GM18520 (cell line): ENCODE results near the gene DRGX.

Experiments used
- ATAC-seq: cut with Tn5 transposase; IDR thresholded peaks from one replicate; pipeline ENCODE4 v1.9.1; 2021; ENCODE audit not compliant: unreplicated experiment

Gene DRGX

GRCh38 chr10:49348593-49348992 is 47.3 kb downstream of the DRGX start:
- no peak for ATAC-seq

DNA sequence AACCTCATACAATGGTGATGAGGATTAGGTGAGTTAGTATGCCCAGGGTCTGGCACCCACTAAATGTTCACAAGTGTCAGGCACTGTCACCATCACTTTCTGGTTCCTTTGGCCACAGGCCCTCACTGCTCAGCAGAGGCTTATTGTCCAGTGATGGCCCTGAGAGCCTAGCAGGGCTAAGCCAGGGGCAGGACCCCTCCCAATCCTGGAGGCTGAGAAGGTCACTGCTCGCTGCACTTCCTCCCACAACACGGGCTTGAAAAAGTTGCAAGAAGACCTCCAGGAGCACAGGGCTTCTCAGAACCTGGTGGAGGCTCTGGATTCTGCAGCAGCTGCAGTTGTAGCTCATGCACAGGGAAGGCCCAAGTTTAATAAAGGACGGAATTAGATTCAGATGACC is 48.1 kb downstream of the DRGX start:
- no peak for ATAC-seq

DNA sequence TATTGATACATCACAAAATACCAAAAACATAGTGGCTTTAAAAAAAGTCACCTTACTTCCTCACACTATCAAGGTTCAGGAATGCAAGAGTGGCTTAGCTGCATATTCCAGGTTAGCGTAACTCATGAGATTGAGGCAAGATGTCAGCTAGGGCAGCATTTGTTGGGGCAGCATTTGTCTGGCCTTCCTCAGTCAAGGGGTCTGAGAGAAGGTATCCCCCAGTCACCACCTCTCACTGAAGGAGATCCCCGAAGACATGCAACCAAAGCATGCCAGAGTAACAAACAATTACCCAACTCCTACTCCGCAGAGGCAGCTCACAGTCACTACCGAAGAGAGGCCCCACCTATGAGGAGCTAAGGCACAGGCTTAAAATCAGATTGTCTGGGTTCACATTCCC is 48.5 kb downstream of the DRGX start:
- ATAC-seq, result no peak

DNA sequence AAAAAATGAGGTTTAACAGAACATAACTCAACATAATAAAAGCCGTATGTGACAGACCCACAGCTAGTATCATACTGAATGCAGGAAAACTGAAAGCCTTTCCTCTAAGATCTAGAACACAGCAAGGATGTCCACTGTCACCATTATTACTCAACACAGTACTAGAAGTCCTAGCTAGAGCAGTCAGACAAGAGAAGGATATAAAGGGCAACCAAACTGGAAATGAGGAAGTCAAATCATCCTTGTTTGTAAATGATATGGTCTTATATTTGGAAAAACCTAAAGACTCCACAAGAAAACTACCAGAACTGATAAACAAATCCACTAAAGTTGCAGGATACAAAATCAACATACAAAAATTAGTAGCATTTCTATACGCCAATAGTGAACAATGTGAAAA is 51.0 kb downstream of the DRGX start:
- ATAC-seq, result no peak

GRCh38 chr10:49338604-49339003 is 57.3 kb downstream of the DRGX start:
- no peak for ATAC-seq

DNA sequence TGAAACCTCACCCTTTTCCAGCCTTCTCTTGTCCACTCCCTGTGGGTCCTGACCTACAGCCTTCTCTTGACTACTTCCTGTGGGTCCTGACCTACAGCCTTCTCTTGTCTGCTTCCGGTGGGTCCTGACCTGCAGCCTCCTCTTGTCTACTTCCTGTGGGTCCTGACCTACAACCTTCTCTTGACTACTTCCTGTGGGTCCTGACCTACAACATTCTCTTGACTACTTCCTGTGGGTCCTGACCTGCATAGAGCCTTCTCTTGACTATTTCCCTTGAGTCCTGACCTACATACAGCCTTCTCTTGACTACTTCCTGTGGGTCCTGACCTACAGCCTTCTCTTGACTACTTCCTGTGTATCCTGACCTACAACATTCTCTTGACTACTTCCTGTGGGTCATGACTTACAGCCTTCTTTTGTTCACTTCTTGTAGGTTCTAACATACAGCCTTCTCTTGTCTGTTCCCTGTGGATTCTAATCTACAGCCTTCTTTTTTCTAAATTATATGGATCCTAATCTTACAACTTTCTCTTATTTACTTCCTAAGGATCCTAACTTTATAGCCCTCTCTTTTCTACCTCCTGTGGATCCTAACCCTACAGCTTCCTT is 60.4 kb downstream of the DRGX start:
- no peak for ATAC-seq

DNA sequence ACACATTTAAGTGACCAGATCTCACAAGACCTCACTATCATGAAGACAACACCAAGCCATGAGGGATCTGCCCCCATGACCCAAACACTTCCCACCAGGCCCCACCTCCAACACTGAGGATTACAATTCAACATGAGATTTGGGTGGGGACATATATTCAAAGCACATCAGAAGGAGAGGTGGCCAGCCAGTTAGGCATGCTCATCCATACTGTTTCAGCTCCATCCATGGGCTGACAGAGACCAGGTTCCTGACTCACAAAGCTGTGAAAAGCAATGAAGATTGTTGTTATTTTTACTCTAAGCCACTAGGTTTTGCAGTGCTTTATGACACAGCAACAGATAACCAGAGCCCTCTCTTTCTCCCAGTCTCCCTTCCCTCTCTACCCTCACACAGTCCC is 60.9 kb downstream of the DRGX start:
- ATAC-seq, result no peak

- ATAC-seq, result no peak
Measured at GRCh38 chr10:49333192-49333591, 62.7 kb downstream of the DRGX start.

- no peak for ATAC-seq
Measured at GRCh38 chr10:49332768-49333167, 63.1 kb downstream of the DRGX start.

DNA sequence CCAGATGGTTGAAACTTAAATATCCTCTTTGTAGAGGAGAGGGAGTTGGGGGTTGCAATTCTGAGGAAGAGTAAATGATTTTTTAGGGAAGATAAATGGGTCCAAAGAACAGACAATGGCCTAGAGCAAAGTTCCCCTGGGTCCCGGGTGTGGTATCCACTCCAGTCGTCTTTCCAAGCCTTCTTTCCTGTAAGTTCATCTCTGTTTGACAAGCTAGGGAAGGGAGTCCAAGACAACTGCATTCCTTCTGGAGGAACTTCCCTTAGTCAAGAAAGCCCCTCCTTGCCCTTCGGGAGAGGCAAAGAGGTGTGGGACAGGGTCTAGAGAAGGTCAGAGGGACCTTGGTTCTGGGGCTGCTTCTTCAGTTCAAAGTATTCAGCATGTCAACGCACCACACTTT is 63.6 kb downstream of the DRGX start:
- ATAC-seq, result no peak

DNA sequence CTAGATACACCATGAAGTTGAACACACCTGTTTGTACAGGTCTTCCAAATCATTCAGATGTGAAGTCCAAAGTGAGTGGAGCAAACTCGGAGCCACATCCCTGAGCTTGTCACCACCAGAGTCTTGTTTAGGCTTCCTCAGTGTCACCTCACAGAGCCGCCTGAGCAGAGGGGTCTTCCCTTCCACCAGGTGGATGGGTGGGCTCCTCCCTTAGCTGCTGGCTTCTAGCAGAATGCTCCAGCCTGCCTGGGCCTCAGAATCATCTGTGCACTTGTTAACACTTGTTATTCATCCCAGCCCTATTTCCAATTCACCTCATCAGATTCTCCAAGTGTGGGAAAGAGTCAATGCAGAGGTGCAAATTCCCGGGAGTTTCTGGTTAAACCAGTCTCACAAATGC is 64.5 kb downstream of the DRGX start:
- no peak for ATAC-seq

- ATAC-seq, result no peak
Measured at GRCh38 chr10:49330127-49330665, 65.7 kb downstream of the DRGX start.

DNA sequence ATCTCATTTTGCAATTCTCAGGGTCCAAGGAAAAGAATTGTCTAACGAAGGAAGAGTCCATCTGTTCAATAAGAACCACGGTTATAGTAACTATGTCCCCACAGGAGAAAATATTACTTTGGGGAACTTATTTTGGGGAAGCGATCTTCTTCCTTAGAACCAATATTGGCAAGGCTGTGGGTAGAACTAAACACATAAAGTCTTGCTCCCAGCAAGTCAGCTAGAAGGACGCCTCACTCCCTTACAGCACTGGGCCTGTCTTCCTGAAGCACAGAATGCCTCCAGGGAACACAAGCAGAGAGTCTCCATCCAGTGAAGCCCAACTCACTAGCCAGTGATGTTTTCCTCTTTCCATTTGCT is 66.8 kb downstream of the DRGX start:
- ATAC-seq, result no peak

DNA sequence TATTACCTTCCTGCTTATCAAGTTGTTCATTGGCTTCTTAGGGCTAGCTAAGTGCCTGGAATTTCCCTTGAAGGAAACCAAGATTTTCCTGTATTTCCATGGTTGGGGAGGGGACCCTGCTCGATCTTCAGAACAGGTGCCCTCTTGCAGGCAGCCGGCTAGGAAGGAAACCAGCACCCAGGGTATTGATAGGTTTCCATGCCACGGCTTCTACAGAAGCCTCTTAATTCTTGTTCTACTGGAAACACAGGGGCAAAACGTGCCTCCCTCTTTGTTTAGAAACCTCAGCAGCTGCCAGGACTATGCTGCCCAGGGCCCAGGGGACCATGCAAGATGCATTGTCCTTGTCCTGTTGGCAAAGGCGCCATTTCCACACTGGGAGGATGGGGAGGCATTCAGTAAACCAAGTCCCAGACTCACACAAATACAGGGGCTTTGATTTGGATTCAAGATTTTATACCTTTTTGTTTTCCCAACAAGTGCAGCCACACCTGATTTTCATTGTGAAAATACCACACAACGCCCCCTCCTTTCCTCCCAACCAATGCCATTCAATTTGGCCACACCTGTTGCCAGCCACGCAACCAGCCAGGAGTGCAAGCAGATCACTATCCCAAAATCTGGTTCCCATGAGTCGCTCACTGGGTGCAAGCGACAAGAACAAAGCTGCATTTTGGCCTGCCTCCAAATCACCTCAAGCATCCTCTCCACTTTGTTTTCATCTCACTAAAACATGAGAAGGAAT is 67.3 kb downstream of the DRGX start:
- ATAC-seq, result no peak

GRCh38 chr10:49327036-49327813 is 68.7 kb downstream of the DRGX start:
- no peak for ATAC-seq

DNA sequence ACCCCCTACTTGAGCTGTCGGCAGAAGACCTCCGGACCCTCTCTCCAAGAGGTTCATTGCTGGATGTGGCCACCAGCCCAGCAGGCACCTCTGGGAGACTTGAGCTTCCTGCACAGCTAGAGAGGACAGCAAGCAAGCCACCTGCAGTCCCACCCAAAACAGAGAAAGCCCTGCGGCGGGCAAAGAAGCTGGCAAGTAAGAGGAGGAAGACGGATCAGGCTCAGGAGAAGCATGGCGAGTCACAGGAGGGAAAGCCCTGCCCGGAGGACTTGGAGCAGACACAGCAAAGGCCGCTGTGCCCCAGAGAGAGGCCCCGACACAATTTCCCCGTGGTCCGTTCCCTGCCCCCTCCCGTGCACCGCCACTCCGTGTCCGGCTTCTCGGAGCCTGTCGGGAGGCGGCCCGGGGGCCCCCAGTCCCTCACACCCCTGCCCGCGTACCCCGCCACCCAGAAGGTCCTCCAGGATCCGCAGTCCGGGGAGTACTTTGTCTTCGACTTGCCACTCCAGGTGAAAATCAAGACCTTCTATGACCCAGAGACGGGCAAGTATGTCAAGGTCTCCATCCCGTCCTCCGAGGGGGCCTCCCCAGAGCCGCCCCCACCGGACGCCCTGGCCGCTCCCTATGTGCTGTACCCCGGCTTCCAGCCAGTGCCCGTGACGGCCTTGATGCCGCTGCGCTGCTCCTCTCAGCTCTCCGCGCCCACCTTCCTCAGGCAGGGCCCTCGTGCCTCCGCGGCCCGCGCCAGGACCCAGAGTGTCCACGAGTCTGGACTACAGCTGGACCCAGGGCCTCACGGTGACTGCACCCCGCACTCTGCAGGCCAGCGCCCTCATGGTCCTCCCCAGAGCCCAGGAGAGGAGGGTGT is 69.7 kb downstream of the DRGX start:
- ATAC-seq, result no peak

DNA sequence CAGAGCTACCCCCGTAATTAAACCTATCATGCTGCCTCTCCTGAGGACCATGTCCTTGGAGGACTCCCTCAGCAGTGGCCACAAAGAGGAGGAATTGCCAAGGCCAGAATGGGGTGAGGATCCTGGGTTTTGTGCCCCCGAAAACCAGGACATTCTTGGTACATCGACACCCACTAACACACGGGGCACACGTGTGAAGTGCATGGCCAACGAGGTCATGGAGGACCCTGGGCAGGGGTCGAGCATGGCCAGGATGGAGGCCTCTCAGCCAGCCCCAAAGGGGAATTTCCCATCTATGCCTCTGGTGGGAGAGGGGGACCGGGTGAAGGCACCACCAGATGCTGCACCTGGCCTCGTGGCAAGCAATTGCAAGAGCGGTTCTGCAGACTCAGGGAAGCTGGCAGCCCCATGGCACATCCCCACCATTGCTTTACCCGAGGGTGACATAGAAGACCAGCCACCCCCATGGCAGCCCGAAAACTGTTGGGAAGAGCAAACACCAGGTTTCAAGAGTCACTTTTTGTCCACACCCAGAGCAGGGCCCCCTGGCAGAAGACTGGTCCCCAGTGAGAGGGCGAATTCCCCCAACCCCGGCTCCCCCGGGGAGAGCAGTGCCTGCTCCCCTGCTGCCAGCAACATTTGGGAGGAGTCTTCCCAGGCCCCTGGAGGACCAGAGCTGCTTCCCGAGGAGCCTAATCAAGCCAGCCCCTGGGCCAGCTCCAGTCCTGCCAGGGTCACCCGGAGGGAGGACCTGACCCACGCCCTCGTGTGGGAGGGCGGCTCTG is 70.6 kb downstream of the DRGX start:
- ATAC-seq, result no peak

DNA sequence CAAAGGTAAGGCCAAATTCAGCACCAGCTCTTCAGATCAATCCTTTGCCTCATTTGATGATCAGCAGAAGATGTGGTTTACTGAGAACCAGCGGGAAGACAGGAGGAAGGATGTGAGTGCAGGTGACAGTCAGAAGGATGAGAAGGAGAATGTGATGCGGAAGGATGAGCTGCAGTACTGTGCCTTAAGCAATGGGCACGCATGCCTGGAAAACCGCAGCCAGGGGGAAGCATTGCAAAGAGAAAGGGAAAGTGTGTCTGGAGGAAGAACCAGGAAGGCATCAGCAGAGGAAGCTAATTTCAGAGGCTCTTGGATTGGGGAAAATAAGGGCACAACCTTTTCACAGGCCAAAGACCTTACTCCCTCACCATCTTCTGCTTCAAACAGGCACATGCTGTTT is 71.2 kb downstream of the DRGX start:
- ATAC-seq, result no peak

GRCh38 chr10:49323896-49324270 is 72.0 kb downstream of the DRGX start:
- ATAC-seq, result no peak

DNA sequence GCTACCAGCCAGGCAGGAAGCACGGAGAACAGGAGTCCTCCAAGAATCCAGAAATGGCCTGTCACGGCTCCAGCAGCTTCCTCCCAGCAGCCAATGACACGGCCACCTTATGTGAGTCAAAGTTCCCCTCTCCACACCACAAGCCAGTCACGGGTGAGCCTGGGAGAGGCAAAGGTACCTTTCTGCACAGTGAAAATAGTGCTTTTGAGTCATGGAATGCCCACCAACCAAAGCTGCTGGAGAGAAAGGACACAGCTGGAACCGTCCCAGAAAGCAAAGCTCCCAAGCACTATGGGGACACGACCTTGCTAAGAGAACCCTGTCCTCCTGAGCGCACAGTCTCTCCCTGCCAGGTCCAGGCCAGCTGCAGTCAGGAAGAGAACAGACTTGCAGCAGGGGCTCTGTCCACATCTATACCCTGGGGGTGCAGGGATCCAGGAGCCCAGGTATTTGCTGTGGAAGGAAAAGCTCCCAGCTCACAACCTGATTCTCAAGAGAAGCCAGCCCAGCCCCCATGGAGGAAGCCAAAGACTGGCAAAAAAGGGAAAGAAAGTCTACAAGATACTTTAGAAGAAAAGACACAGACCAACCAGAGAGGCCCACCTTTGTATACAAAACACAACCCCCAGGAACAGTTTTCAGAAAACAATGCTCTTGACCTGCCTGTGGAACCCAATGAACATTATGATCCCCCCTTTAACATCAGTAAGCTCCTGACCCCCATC is 72.6 kb downstream of the DRGX start:
- ATAC-seq, result no peak
